GM04504 (cell line): Measurements from ENCODE around the gene TCF4.
"Not testable (repeated sequence)": the region's sequence is repeated elsewhere in the genome, so short reads cannot be mapped to it uniquely, and the experiment has no call there.

Experiments
- DNase-seq: peaks from one replicate; pipeline ENCODE4 v3.0.0-alpha.2; 2012; ENCODE audit warnings: low read depth

TCF4 gene

GRCh38 chr18:55475467-55475866 is 112.5 kb downstream of the TCF4 start:
- DNase-seq = no peak

GRCh38 chr18:55473560-55473959 is 114.4 kb downstream of the TCF4 start:
- no peak for DNase-seq

DNA sequence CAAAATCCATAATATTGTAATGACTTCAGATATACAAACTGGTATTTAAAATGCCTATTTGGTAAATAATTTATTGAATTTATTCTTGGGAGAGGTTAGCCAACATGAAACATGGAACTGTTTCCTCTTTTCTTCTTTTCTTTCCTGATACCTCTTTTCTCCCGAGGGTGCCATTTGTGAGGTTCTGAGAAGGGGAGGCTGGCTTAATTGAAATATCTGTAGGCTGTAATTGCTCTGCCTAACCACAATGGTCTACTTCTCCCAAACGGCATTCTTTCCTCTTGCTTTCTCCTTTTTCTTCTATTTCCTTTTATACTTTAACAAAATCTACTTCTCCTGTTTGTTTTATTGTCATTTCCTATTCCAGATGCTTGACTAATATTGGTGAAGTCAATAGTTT is 114.9 kb downstream of the TCF4 start:
- DNase-seq = no peak

GRCh38 chr18:55470826-55471225 is 117.2 kb downstream of the TCF4 start:
- DNase-seq = no peak

DNA sequence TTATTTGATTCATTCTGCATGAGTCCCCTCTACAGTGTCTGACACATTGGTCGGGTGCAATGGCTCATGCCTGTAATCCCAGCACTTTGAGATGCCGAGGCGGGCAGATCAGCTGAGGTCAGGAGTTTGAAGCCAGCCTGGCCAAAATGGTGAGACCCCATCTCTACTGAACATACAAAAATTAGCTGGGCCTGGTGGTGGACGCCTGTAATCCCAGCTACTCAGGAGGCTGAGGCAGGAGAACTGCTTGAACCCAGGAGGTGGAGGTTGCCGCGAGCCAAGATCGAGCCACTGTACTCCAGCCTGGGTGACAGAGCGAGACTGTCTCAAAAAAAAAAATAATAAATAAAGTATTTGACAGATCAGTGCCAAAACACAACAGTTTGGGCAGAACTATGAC is 118.9 kb downstream of the TCF4 start:
- DNase-seq = not testable (repeated sequence)

DNA sequence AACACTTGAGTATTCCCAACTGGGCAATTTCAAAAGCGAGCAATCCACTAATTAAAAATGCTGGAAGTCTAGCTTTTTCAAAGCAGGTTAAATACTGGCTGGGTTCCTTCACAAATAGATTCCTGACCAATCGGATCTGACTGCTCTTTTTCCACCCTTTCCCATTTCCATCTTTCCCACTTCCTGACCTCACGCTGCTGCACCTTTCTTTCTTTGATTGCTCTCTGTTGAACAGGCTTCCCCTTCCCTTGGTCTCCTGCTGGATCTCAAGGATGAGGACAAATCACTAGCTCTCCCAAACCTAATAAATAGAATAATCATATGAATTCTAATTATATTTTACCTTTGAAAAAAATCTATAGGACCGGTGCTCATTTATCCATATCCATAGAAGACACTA is 121.2 kb downstream of the TCF4 start:
- DNase-seq = no peak

- DNase-seq = no peak
These were observed 122.7 kb downstream of the TCF4 start for GRCh38 chr18:55465313-55465712.

DNA sequence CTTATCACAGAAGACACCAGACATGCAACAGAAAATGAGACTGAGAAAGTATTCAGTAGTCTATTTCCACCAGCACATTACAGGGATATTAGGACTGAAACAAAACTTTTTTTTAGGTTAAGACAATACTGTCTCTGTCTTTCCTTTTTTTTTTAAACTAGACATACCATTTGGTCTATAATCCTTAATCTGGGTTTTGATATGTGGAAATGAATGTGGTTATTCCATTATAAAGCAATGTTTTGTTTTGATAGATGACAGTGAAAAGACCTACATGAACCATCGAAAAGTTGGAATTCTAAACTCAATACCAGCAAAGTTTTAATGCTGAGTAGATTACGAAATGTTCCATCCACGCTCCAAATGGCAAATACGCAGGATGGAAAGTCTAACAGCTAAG is 123.4 kb downstream of the TCF4 start:
- DNase-seq = no peak

DNA sequence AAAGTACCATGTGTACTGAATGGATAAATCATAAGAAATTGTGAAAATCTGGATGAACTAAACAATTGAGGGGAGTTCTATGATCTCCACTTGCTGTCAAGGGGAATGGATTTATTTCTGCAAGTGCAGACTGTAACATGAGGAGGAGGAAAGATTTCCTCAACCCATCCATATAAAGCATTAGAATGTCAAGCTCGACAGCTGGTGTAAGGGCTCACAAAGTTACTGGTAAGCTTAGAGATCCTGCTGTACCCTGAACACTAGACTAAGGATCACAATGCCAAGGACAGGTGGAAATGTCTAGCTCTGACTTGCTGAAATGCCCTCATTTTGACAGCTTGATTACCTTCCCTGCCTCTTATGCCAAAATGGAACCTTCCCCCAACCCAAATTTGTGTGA is 125.3 kb downstream of the TCF4 start:
- DNase-seq = no peak

DNA sequence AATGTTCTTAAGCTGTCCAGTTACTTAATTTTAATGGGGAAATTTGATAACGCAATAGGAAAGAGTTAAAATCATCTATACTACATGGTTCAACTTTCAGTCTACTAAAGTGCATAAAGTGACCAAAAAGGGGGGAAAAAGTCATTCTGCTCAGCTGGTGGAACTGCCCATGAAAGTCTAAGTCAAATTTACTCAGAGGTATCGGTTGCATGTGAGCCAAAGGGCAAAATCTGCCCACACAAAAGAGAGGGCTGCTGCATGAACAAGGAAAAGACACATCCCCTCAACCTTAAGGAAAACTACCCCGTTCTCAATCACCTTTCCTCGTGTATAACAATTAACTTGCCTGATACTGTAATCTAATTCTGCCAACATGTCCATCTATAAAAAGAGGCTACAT is 126.1 kb downstream of the TCF4 start:
- no peak for DNase-seq

GRCh38 chr18:55458456-55459203 is 129.4 kb downstream of the TCF4 start:
- no peak for DNase-seq

GRCh38 chr18:55457028-55457427 is 131.0 kb downstream of the TCF4 start:
- DNase-seq = no peak

DNA sequence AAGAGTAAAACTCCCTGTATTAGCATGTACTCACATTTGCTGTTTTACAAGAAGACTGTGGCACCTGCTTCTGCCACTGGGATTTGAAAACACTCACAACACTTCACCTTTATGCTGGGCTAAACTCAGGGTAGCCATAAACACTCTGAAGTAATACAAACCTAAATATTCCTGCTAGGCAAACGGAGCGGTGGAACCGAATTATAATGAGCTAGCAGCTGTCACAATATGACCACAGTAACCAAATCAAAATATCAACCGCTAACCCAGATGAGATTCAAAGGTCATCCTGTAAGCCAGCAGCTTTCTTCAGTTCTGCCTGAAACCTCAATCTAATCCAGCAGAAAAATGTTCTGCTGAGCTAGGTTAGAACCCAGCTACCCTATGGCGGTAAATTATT is 132.1 kb downstream of the TCF4 start:
- no peak for DNase-seq

GRCh38 chr18:55453186-55453585 is 134.8 kb downstream of the TCF4 start:
- DNase-seq = no peak

GRCh38 chr18:55452123-55452611 is 135.8 kb downstream of the TCF4 start:
- peak; percentile 24 for DNase-seq

- DNase-seq = no peak
These were observed 138.4 kb downstream of the TCF4 start for GRCh38 chr18:55449412-55450140.

- no peak for DNase-seq
These were observed 139.6 kb downstream of the TCF4 start for GRCh38 chr18:55448420-55448819.

GRCh38 chr18:55447672-55448018 is 140.3 kb downstream of the TCF4 start:
- DNase-seq = no peak

- DNase-seq = no peak
These were observed 140.9 kb downstream of the TCF4 start for GRCh38 chr18:55446996-55447671.

DNA sequence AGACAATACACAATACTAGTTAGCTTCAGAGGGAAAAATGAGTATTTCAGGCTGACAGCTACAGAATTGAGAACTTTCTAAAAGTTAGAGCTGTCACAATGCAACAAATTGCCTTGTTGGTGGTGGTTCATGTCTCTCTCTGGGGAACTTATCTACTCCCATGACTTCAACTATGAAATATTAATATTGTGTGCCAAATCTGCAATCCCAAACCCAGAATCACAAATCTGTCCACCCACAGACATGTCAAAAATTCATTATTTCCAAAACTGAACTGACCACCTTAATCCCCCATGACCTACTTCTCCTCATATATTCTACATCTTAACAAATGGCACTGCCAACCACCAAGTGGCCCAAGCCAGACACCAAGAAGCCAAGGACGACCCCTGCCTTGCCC is 143.5 kb downstream of the TCF4 start:
- no peak for DNase-seq

DNA sequence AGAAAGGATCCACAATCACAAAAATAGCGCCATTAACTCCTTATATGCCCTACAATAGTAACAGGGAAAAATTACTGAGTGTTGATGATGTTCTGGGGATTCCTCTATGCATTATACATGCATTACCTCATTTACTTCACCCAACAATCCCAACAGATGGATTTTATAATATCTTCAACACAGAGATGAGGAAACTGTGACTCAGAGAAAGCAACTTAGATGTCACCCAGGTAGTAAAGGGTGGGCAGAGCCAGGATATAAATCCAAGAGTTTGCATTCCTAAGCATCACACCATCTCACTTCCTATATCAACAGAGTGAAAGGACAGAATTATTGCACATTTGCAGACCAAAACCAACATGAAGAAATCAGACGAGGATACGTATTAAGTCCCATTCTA is 144.2 kb downstream of the TCF4 start:
- no peak for DNase-seq

- no peak for DNase-seq
These were observed 145.4 kb downstream of the TCF4 start for GRCh38 chr18:55442561-55442960.

DNA sequence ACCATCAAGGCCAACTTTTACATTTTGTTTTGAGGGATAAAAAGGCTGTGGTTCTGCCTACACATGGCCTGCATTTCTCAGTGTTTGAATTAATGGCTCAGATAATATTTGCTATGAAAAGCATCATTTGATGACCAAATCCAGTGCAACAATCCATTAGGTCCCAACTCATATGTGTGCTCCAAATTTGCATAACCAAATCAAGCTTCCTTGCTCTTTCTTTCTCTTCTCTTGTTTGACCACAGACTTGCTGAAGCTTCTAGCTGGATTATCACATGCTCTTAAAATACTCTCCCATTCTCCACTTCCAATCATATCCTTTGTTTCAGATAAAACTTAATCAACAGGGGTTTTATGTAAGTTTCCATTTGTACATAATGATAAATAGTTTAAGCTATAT is 147.0 kb downstream of the TCF4 start:
- no peak for DNase-seq
